Stimulated activated CD4-positive, alpha-beta T cell treated with anti-CD3 and anti-CD28 coated beads, Interleukin-1b, Interleukin-23, amount 100 ng/mL, for 4 hours (primary cell): Measurements from ENCODE around the gene INVS.
"Not testable (repeated sequence)": the region's sequence is repeated elsewhere in the genome, so short reads cannot be mapped to it uniquely, and the experiment has no call there.

Source experiments
- DNase-seq, 2 donors: peaks; one replicate each; pipeline ENCODE4 v3.0.0-alpha.2; 2020; ENCODE audit warnings: low read depth in 2 of 2

INVS gene, protein sequence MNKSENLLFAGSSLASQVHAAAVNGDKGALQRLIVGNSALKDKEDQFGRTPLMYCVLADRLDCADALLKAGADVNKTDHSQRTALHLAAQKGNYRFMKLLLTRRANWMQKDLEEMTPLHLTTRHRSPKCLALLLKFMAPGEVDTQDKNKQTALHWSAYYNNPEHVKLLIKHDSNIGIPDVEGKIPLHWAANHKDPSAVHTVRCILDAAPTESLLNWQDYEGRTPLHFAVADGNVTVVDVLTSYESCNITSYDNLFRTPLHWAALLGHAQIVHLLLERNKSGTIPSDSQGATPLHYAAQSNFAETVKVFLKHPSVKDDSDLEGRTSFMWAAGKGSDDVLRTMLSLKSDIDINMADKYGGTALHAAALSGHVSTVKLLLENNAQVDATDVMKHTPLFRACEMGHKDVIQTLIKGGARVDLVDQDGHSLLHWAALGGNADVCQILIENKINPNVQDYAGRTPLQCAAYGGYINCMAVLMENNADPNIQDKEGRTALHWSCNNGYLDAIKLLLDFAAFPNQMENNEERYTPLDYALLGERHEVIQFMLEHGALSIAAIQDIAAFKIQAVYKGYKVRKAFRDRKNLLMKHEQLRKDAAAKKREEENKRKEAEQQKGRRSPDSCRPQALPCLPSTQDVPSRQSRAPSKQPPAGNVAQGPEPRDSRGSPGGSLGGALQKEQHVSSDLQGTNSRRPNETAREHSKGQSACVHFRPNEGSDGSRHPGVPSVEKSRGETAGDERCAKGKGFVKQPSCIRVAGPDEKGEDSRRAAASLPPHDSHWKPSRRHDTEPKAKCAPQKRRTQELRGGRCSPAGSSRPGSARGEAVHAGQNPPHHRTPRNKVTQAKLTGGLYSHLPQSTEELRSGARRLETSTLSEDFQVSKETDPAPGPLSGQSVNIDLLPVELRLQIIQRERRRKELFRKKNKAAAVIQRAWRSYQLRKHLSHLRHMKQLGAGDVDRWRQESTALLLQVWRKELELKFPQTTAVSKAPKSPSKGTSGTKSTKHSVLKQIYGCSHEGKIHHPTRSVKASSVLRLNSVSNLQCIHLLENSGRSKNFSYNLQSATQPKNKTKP

DNA sequence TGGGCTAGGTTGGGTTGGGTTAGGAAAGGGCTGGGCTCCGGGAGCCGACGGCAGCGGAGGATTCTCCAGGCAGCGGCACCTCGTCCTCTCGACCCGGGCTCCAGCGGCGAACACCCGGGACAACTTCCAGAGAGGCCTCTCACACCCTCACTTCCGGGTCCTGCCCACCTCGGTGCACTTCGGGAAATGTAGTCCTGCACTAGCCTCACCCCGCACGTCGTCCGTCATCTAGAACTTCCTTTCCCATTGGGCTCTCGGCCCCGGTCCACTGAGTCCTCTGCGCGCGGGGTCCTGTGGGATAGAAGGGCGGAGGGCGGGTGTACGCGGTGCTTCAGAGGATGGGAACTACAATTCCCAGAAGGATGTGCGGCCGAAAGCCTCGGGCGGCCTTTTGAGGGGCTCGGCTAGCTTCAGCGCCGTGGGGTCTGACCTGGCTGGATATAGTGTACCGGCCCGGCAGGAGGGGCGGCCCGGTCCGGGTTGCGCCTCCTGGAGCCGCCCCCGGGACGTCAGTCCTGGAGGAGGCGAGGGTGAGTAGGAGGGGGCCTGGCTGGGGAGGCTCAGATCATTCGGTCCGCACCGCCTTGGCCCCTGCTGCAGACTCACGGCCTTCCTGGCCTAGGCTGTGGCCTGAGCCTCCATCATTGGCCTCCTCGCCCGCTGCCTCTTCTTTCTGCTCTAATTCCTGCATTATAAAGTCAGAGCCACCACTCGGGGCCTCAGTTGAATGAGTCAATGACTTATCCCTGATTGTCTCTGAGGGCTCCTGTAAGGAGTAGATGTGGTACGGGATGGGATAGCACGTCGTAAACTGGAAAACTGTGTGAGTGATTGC lies at the start of gene INVS, which contains the start of gene ERP44:
INVS (plus strand) TSS at position 357 of the 835 bp plus-strand sequence. CDS start 5,279 bp downstream, outside the sequence.
ERP44 (minus strand) TSS at position 114 of the 835 bp plus-strand sequence. CDS start 160 bp downstream, outside the sequence.
- DNase-seq, result peak; percentile 87 to 91

DNA sequence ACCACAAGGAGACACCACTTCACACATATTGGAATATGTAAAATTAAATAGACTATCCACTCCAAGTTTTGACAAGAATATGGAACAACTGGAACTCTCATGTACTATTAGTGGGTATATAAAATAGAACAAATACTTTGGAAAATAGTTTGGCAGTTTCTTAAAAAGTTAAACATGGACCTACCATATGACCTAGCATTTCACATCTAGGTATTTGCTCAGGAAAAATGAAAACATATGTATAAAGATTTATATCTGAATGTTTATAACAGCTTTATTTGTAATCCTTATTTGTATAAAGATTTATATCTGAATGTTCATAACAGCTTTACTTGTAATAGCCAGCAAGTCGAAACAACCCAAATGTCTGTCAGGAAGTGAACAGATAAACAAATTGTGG lies 49.5 kb upstream of the INVS start:
- DNase-seq, result no peak

DNA sequence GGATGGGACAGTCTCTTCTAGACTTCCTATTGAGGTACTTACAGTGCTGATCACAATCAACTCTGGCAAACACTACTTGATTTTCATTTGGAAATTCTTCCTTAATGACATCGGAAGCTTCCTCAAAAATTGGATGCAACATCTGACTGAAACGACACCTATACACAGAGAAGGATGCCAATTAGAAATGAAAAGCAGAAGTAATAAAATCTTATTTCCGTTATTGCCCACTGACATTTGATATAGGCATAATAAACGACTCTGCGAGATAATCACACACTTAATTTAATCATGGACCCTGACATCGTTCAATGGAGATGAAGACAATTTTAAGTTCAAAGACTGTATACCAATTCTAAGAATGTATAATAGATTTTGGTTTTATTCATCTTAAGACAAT lies 46.7 kb upstream of the INVS start:
- no peak for DNase-seq

- no peak for DNase-seq
Observed at GRCh38 chr9:100056561-100056960, 42.5 kb upstream of the INVS start.

DNA sequence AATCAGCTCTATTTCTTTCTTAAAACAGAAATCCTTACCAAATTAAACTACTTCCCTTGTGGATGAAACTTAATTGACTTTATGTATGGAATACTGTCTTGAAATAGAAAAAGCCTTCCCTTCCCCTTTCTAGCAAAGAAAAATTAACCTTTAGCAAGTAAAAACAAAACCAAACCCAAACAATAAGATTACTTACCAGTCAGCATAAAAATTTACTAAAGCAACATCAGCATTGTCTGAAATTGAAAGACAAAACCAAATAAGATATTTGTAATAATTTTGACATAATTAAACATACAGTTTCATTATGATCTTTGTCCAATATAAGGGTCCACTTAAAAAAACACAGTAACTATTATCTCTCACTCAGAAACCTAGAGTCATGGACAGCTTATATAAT lies 41.4 kb upstream of the INVS start:
- no peak for DNase-seq

GRCh38 chr9:100058699-100059579 lies 40.1 kb upstream of the INVS start:
- no peak for DNase-seq

- DNase-seq, result not testable (repeated sequence)
Observed at GRCh38 chr9:100062683-100063082, 36.4 kb upstream of the INVS start.

GRCh38 chr9:100063185-100063584 lies 35.9 kb upstream of the INVS start:
- no peak for DNase-seq

GRCh38 chr9:100064872-100065581 lies 34.0 kb upstream of the INVS start:
- DNase-seq, result no peak

GRCh38 chr9:100066539-100066938 lies 32.5 kb upstream of the INVS start:
- no peak for DNase-seq

DNA sequence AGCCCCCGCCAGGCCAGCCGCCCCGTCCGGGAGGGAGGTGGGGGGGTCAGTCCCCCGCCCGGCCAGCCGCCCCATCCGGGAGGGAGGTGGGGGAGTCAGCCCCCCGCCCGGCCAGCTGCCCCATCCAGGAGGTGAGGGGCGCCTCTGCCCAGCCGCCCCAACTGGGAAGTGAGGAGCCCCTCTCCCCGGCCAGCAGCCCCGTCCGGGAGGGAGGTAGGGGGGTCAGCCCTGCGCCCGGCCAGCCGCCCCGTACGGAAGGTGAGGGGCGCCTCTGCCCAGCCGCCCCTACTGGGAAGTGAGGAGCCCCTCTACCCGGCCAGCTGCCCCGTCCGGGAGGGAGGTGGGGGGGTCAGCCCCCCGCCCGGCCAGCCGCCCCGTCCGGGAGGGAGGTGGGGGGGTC lies 31.1 kb upstream of the INVS start:
- not testable (repeated sequence) for DNase-seq

GRCh38 chr9:100069068-100069467 lies 30.0 kb upstream of the INVS start:
- DNase-seq, result not testable (repeated sequence)

- DNase-seq, result no peak
Observed at GRCh38 chr9:100070104-100071041, 28.7 kb upstream of the INVS start.

DNA sequence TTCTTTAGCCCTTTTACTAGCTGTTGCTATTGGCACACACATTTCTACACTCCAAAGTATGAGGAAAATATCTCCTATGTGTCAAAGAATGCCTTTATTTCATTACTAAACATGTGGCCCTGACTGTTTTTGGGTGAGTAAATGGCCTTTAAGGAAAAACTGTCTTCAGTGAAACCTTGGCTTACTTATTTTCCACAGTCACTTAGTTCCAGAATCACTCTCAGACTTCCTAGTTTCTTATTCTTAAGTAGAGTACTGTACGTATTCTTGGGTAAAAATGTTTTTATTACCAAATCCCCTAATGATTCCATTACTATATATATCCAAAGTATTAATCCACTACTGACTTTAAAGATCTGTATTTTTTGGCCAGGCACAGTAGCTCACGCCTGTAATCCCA lies 27.8 kb upstream of the INVS start:
- DNase-seq, result no peak

GRCh38 chr9:100072805-100073204 lies 26.2 kb upstream of the INVS start:
- no peak for DNase-seq

GRCh38 chr9:100074093-100074492 lies 24.9 kb upstream of the INVS start:
- no peak for DNase-seq

- no peak for DNase-seq
Observed at GRCh38 chr9:100074989-100075388, 24.1 kb upstream of the INVS start.

DNA sequence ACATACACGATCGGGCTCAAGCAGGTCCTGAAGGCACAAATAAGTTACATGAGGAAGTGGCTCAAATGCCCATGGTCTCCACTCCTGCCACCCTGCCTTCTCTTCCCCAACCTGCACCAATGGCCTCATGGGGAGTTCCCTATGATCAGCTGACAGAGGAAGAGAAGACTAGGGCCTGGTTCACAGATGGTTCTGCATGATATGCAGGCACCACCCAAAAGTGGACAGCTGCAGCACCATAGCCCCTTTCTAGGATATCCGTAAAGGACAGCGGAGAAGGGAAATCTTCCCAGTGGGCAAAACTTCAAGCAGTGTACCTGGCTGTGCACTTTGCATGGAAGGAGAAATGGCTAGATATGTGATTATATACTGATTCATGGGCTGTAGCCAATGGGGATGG lies 22.8 kb upstream of the INVS start:
- not testable (repeated sequence) for DNase-seq

DNA sequence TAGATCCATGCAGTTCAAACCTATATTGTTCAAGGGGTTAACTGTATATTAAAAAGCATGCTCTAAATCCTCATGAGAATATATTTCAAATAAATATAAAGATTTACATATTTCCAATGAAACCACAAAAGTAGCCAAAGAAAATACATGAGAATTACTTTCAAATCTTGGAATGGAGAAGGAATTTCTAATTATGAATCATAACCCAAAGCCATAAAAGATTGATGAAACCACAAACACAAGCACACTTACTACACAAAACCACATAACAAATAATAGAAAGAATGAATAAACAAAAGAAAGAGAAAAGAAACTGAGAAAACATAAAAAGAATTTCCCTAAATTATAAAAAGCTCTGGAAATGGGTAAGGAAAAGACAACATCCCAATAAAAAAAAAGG lies 16.3 kb upstream of the INVS start:
- no peak for DNase-seq
